PC-9 (cell line): Measurements from ENCODE around the gene TGDS.

ENCODE experiments used
- CTCF ChIP-seq: fragments of 200-600 bp; sonication (generic); conservative IDR thresholded peaks from 2 replicates; pipeline ENCODE4 v1.6.1; 2017; ENCODE audit warnings: mixed run types, antibody characterized with exemption, mild to moderate bottlenecking, moderate library complexity
- EZH2 ChIP-seq: fragments of 200-600 bp; sonication (generic); IDR thresholded peaks from 2 replicates; pipeline ENCODE4 v1.8.0; 2017; ENCODE audit warnings: antibody characterized with exemption, low read depth

GRCh38 chr13:94546061-94546839, 49.7 kb downstream of the TGDS start:
- TF ChIP-seq CTCF = no peak
- TF ChIP-seq EZH2 = no peak
